H1 (cell line): ENCODE data around the gene FAM236B. TPM values are rescaled to one million over a fixed set of nuclear protein-coding genes. Genes with fewer than 3 reads are reported as not detected.
"Not testable (repeated sequence)": the region's sequence is repeated elsewhere in the genome, so short reads cannot be mapped to it uniquely, and the experiment has no call there.

Source experiments
- CTCF ChIA-PET: fragments of 300-600 bp; sonication (Branson Sonifier 250); formaldehyde crosslinking; loops from one replicate; lab custom pipeline; 2021; ENCODE audit not compliant: partially characterized antibody; lab: Charles Lee
- POLR2A ChIA-PET: fragments of 300-600 bp; sonication (Branson Sonifier 250); formaldehyde crosslinking; loops from one replicate; lab custom pipeline; 2021; ENCODE audit warnings: inconsistent platforms; ENCODE audit not compliant: partially characterized antibody; lab: Charles Lee
- DNase-seq, 2 experiments: peaks; one replicate each; pipeline versions ENCODE4 v3.0.0 to v3.0.0-alpha.2; 2010 to 2022; ENCODE audit warnings: low spot score in 2 of 2, low read depth in 1 of 2, mixed read lengths in 1 of 2
- FAIRE-seq: peaks from 2 replicates; lab custom pipeline; 2011; peaks lifted over from hg19 to GRCh38; lab: Jason Lieb, UNC
- H2AFZ ChIP-seq: 2 replicates; pipeline ENCODE4 v1.8.1; 2012; ENCODE audit warnings: low read length, inconsistent platforms
- H2AK5ac ChIP-seq: 2 replicates; pipeline ENCODE4 v1.6.1; 2013; ENCODE audit warnings: low read depth, low read length
- H2BK120ac ChIP-seq: replicated peaks from 2 replicates; pipeline ENCODE3; 2013; ENCODE audit warnings: low read depth, low read length, inconsistent platforms
- H2BK12ac ChIP-seq: 2 replicates; pipeline ENCODE4 v1.6.1; 2013; ENCODE audit warnings: low read depth, low read length
- H2BK15ac ChIP-seq: 2 replicates; pipeline ENCODE4 v1.6.1; 2013; ENCODE audit warnings: low read length
- H2BK20ac ChIP-seq: 2 replicates; pipeline ENCODE4 v1.6.1; 2013; ENCODE audit warnings: low read length
- H2BK5ac ChIP-seq: 2 replicates; pipeline ENCODE4 v1.6.1; 2013; ENCODE audit warnings: low read depth, low read length
- H3K14ac ChIP-seq: 2 replicates; pipeline ENCODE4 v1.6.1; 2013; ENCODE audit warnings: inconsistent platforms; ENCODE audit not compliant: insufficient read length
- H3K18ac ChIP-seq: 2 replicates; pipeline ENCODE4 v1.6.1; 2013; ENCODE audit warnings: low read length; ENCODE audit errors: extremely low read depth
- H3K23ac ChIP-seq: 2 replicates; pipeline ENCODE4 v1.6.1; 2013; ENCODE audit warnings: inconsistent platforms; ENCODE audit not compliant: insufficient read length
- H3K23me2 ChIP-seq: 2 replicates; pipeline ENCODE4 v1.6.1; 2013; ENCODE audit warnings: low read depth, low read length
- H3K27ac ChIP-seq: 2 replicates; pipeline ENCODE4 v1.6.1; 2011; ENCODE audit warnings: low read depth, low read length, inconsistent platforms
- H3K27me3 ChIP-seq, 4 experiments: replicated peaks in 1 of 4; 1 replicate in 1 of 4; 2 replicates in 3 of 4; pipeline versions ENCODE4 v1.6.1 to v1.8.1; 2011 to 2013; ENCODE audit warnings: low read length in 3 of 4, mild to moderate bottlenecking in 3 of 4, inconsistent platforms in 2 of 4, mixed read lengths in 2 of 4, moderate library complexity in 1 of 4; ENCODE audit not compliant: control insufficient read depth in 3 of 4, insufficient read depth in 3 of 4; ENCODE audit errors: extremely low read depth in 1 of 4
- H3K36me3 ChIP-seq, 4 experiments: 2 replicates each; pipeline versions ENCODE4 v1.6.1 to v1.8.1; 2011 to 2013; ENCODE audit warnings: mild to moderate bottlenecking in 4 of 4, low read length in 3 of 4, moderate library complexity in 2 of 4, control low read depth in 1 of 4, inconsistent platforms in 1 of 4; ENCODE audit not compliant: insufficient read depth in 4 of 4, control insufficient read depth in 2 of 4
- H3K4ac ChIP-seq: replicated peaks from 2 replicates; pipeline ENCODE3; 2013; ENCODE audit warnings: low read length, low read depth, mixed read lengths, inconsistent platforms; ENCODE audit not compliant: insufficient read length
- H3K4me1 ChIP-seq, 4 experiments: replicated peaks in 1 of 4; 1 replicate in 1 of 4; 2 replicates in 3 of 4; pipeline versions ENCODE4 v1.6.1 to v1.8.1; 2011 to 2013; ENCODE audit warnings: low read length in 3 of 4, inconsistent platforms in 2 of 4, mixed read lengths in 1 of 4; ENCODE audit not compliant: insufficient read depth in 4 of 4, control insufficient read depth in 3 of 4
- H3K4me2 ChIP-seq, 2 experiments: 2 replicates each; pipeline versions ENCODE4 v1.6.1 to v1.8.1; 2011 to 2013; ENCODE audit warnings: low read depth in 2 of 2, low read length in 2 of 2, control low read depth in 1 of 2, inconsistent platforms in 1 of 2, mild to moderate bottlenecking in 1 of 2; ENCODE audit not compliant: insufficient read depth in 1 of 2
- H3K4me3 ChIP-seq, 4 experiments: fragments of 200-600, 300-600 bp in 1 of 4; sonication (generic), shearing (Covaris generic), sonication (Bioruptor Twin) in 1 of 4; 2 replicates each; pipeline versions ENCODE4 v1.5.1 to v1.8.1; 2011 to 2016; ENCODE audit warnings: low read length in 4 of 4, low read depth in 3 of 4, control low read depth in 2 of 4, inconsistent platforms in 2 of 4, mild to moderate bottlenecking in 2 of 4, mixed read lengths in 1 of 4, moderate library complexity in 1 of 4; ENCODE audit not compliant: insufficient read depth in 2 of 4; ENCODE audit errors: extremely low read depth in 1 of 4
- H3K56ac ChIP-seq: replicated peaks from 2 replicates; pipeline ENCODE3; 2013; ENCODE audit warnings: low read depth, mild to moderate bottlenecking, mixed read lengths, low read length, inconsistent platforms; ENCODE audit not compliant: insufficient read length
- H3K79me1 ChIP-seq: 2 replicates; pipeline ENCODE4 v1.6.1; 2013; ENCODE audit warnings: low read depth, low read length, control low read depth
- H3K79me2 ChIP-seq, 2 experiments: 2 replicates each; pipeline versions ENCODE4 v1.6.1 to v1.8.1; 2012 to 2013; ENCODE audit warnings: low read length in 2 of 2, mild to moderate bottlenecking in 2 of 2, inconsistent platforms in 1 of 2; ENCODE audit not compliant: insufficient read depth in 2 of 2, control insufficient read depth in 1 of 2
- H3K9ac ChIP-seq, 4 experiments: replicated peaks in 1 of 4; 1 replicate in 1 of 4; 2 replicates in 3 of 4; pipeline versions ENCODE4 v1.6.1 to v1.8.1; 2011 to 2013; ENCODE audit warnings: low read depth in 3 of 4, low read length in 3 of 4, control low read depth in 2 of 4, mild to moderate bottlenecking in 2 of 4, moderate library complexity in 2 of 4, inconsistent platforms in 1 of 4; ENCODE audit errors: extremely low read depth in 1 of 4
- H3K9me3 ChIP-seq, 2 experiments: 2 replicates each; pipeline versions ENCODE4 v1.6.1 to v1.8.1; 2012 to 2013; ENCODE audit warnings: mild to moderate bottlenecking in 2 of 2, moderate library complexity in 2 of 2, control low read depth in 1 of 2, inconsistent platforms in 1 of 2, low read depth in 1 of 2, low read length in 1 of 2, mixed read lengths in 1 of 2; ENCODE audit not compliant: insufficient read depth in 2 of 2
- H4K20me1 ChIP-seq, 2 experiments: replicated peaks in 1 of 2; 2 replicates each; pipeline versions ENCODE3 to v1.8.1; 2011 to 2013; ENCODE audit warnings: inconsistent platforms in 2 of 2, low read length in 2 of 2, mild to moderate bottlenecking in 1 of 2; ENCODE audit not compliant: insufficient read depth in 2 of 2, control insufficient read depth in 1 of 2
- H4K5ac ChIP-seq: 2 replicates; pipeline ENCODE4 v1.6.1; 2013; ENCODE audit warnings: low read length, low read depth, mixed read lengths, inconsistent platforms; ENCODE audit not compliant: insufficient read length
- H4K8ac ChIP-seq: 2 replicates; pipeline ENCODE4 v1.8.0; 2013; ENCODE audit warnings: mild to moderate bottlenecking, moderate library complexity, low read length, inconsistent platforms; ENCODE audit not compliant: insufficient read depth; ENCODE audit errors: extremely low read depth
- H4K91ac ChIP-seq: replicated peaks from 2 replicates; pipeline ENCODE3; 2013; ENCODE audit warnings: low read length, mixed read lengths, inconsistent platforms; ENCODE audit not compliant: insufficient read length
- WGBS, 2 experiments: shearing (Covaris generic) in 1 of 2; methylation state at CpG; one replicate each; pipeline versions ENCODE4 v1.1.6 to v1.1.7; 2013 to 2015; ENCODE audit warnings: low lambda C conversion rate in 2 of 2, mixed read lengths in 2 of 2, inconsistent platforms in 1 of 2, low coverage in 1 of 2, missing lambda C conversion rate in 1 of 2; ENCODE audit not compliant: insufficient replicate concordance in 2 of 2, insufficient coverage in 1 of 2, insufficient read length in 1 of 2; ENCODE audit errors: extremely low coverage in 1 of 2, missing lambda C conversion rate in 1 of 2; 5-methylcytosine and 5-hydroxymethylcytosine counted together
- polyA plus RNA-seq, 7 experiments: library from polyadenylated mRNA; depleted of rRNA in 3 of 7; stranded (reverse) in 5 of 7; unstranded in 2 of 7; fragments of >200 nt in 5 of 7; fragments of 200-250 nt in 2 of 7; gene quantifications; 1 replicate in 5 of 7; 2 replicates in 1 of 7; 4 replicates in 1 of 7; pipeline versions ENCODE4 v1.2.1 to v1.2.3, GENCODE V29; 2011 to 2013; ENCODE audit warnings: missing spikeins in 2 of 7, mixed read lengths in 2 of 7
- total RNA-seq: library from RNA; stranded (reverse); fragmentation: NEBNext Ultra II Directional; extraction: Animal tissue kit (Norgen Biotek cat#: 25700); gene quantifications from 2 replicates; pipeline ENCODE4 v1.2.1, GENCODE V29; 2021

FAM236B gene
- total and polyA plus RNA-seq, 2 of the 8 experiments (the other 6 are each of a cell fraction or from before 2014, with no cell fraction given): not detected

GRCh38 chrX:72788142-72788541 is 5.7 kb upstream of the FAM236B start:
- H3K4me1 ChIP-seq, H2BK15ac ChIP-seq, H3K79me2 ChIP-seq, H3K27me3 ChIP-seq, H3K56ac ChIP-seq, H3K79me1 ChIP-seq, H2AK5ac ChIP-seq, H4K20me1 ChIP-seq, FAIRE-seq, H2BK120ac ChIP-seq, H4K8ac ChIP-seq, CTCF ChIA-PET, H2BK5ac ChIP-seq, H3K4ac ChIP-seq, H3K23me2 ChIP-seq, H3K9ac ChIP-seq, H2BK12ac ChIP-seq, H3K14ac ChIP-seq, H3K23ac ChIP-seq, H3K9me3 ChIP-seq, H4K5ac ChIP-seq, DNase-seq, H3K4me2 ChIP-seq, H4K91ac ChIP-seq, POLR2A ChIA-PET, H3K36me3 ChIP-seq, H2BK20ac ChIP-seq, H3K27ac ChIP-seq, H3K18ac ChIP-seq, H3K4me3 ChIP-seq, H2AFZ ChIP-seq: not testable (repeated sequence)
- WGBS, 2 experiments: no CpG with 5 or more reads among the region's 1 CpG

GRCh38 chrX:72783964-72784363 is 1.5 kb upstream of the FAM236B start:
- POLR2A ChIA-PET, H3K27ac ChIP-seq, H3K79me1 ChIP-seq, H2BK12ac ChIP-seq, H3K36me3 ChIP-seq, H3K27me3 ChIP-seq, H3K4me1 ChIP-seq, H2BK20ac ChIP-seq, H3K23me2 ChIP-seq, H3K56ac ChIP-seq, FAIRE-seq, H3K79me2 ChIP-seq, H3K4ac ChIP-seq, H2AFZ ChIP-seq, H3K9me3 ChIP-seq, H2AK5ac ChIP-seq, H4K5ac ChIP-seq, H3K23ac ChIP-seq, H3K9ac ChIP-seq, H3K14ac ChIP-seq, H2BK15ac ChIP-seq, DNase-seq, CTCF ChIA-PET, H3K18ac ChIP-seq, H3K4me3 ChIP-seq, H3K4me2 ChIP-seq, H4K8ac ChIP-seq, H2BK120ac ChIP-seq, H4K91ac ChIP-seq, H4K20me1 ChIP-seq, H2BK5ac ChIP-seq: not testable (repeated sequence)
- no CpG with 5 or more reads among the region's 6 CpGs for WGBS, 2 experiments
